ENCODE data around the gene CDKL1.

GRCh38 chr14:50301914-50302313 is 94.8 kb downstream of the CDKL1 start:
- TF ChIP-seq CTCF (IDR thresholded peaks at IDR 0.05) (no peak), POLR2A (IDR thresholded peaks at IDR 0.05) (no peak)

Data from heart left ventricle (tissue), 13 donors.